Activated naive CD4-positive, alpha-beta T cell treated with anti-CD3 and anti-CD28 coated beads, Interleukin-2, amount 10 ng/mL, durations not matched to agents 7 days and 5 days (primary cell): ENCODE results near the gene IHH.

Experiments
- CTCF ChIA-PET: fragments of 350-600 bp; sonication (Branson Sonifier 250); formaldehyde crosslinking; loops from one replicate; lab custom pipeline; 2021; ENCODE audit warnings: antibody characterized with exemption; lab: Charles Lee
- DNase-seq: peaks from one replicate; pipeline ENCODE4 v3.0.0-alpha.2; 2020
- H3K27ac Mint-ChIP-seq: one replicate; pipeline ENCODE4 v1.8.0; 2021; ENCODE audit warnings: mild to moderate bottlenecking, moderate library complexity, mixed read lengths
- H3K27me3 Mint-ChIP-seq: one replicate; pipeline ENCODE4 v1.8.0; 2021; ENCODE audit warnings: mild to moderate bottlenecking, mixed read lengths
- H3K36me3 Mint-ChIP-seq: one replicate; pipeline ENCODE4 v1.8.0; 2021; ENCODE audit warnings: mixed read lengths
- H3K4me1 Mint-ChIP-seq: one replicate; pipeline ENCODE4 v1.8.0; 2021; ENCODE audit warnings: mixed read lengths
- H3K4me3 Mint-ChIP-seq: one replicate; pipeline ENCODE4 v1.8.0; 2021; ENCODE audit warnings: mild to moderate bottlenecking, moderate library complexity, mixed read lengths
- H3K9me3 Mint-ChIP-seq: one replicate; pipeline ENCODE4 v1.8.0; 2021; ENCODE audit warnings: mixed read lengths

Gene IHH

GRCh38 chr2:219086196-219086595, 25.5 kb upstream of the IHH start:
- H3K4me1 Mint-ChIP-seq: peaks cover 8% of the 10 kb centered on the region
- H3K9me3 Mint-ChIP-seq: no peaks in the 10 kb centered on the region
- H3K4me3 Mint-ChIP-seq: no peak overlapping the region
- DNase-seq: no peak
- H3K27ac Mint-ChIP-seq: no peak overlapping the region
- CTCF ChIA-PET: interaction anchor here (0.7 to 1.7 kb wide), 5 partner anchors 8 to 111 kb away, joined by 3 to 5 read pairs (median 4); no protein-coding TSS in a partner anchor
- H3K36me3 Mint-ChIP-seq: peaks cover 4% of the 10 kb centered on the region
- H3K27me3 Mint-ChIP-seq: no peaks in the 10 kb centered on the region

DNA sequence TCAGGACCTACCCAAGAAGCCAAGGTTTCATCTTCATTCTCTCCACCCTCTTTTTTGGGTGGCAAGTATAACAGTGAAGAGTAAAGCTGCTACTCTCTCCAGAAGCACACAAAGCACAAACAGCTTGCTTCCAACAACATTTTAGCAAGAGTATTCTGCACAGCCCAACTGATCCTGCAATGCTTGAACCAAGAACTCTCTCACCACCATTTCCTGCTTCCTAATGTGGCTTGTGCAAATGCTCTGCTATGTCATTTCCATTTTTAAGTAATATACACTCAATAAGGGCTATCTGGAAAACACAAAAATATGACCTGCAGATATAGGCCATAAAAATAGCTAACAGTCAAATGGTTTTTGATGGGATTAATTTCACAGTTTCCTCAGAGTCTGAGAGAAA, 24.1 kb upstream of the IHH start:
- Mint-ChIP-seq H3K4me3 (no peak overlapping the region), H3K36me3 (no peaks in the 10 kb centered on the region), H3K27me3 (no peaks in the 10 kb centered on the region), H3K27ac (no peak overlapping the region), H3K4me1 (peaks cover 8% of the 10 kb centered on the region), H3K9me3 (no peaks in the 10 kb centered on the region)
- CTCF ChIA-PET: interaction anchor here (0.8 to 1.8 kb wide), 6 partner anchors 10 to 105 kb away, joined by 3 to 5 read pairs (median 4); no protein-coding TSS in a partner anchor
- DNase-seq: no peak

DNA sequence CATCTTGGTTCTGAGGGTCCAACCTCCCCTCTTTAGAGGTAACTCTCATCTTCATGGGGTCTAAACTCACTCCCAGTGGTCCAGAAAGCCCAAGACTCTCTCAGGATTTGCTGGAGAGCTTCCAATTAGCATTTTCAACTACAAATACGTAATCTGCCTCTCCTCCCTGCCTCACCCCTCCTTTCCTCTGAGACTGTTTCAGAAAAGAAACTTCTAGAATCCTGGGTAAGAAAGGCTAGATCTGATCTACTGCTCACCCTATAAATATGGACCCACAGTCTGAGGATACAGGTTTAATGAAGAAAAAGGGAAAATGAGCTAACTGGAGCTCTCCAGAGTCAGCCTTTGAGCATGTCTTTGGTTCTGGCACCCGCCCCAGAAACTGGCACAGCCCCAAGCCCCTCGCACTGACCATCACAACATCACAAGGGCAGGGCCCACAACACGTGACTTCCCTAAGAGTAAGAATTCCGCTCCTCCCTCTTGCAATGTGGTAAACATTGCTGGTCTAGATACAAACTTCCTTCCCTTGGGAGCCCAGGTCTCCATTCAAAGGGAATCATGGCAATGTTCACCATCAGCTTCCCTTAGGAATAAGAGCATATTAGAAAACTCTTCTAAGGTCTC, 21.7 kb upstream of the IHH start:
- no peak overlapping the region for H3K27ac Mint-ChIP-seq

GRCh38 chr2:219081701-219082331, 21.1 kb upstream of the IHH start:
- Mint-ChIP-seq H3K4me3 (no peak overlapping the region), H3K36me3 (peaks cover 2% of the 10 kb centered on the region), H3K27ac (no peak overlapping the region), H3K4me1 (peaks cover 8% of the 10 kb centered on the region), H3K27me3 (no peaks in the 10 kb centered on the region), H3K9me3 (no peaks in the 10 kb centered on the region)
- CTCF ChIA-PET: no interaction called here
- no peak for DNase-seq

More for the DNA sequence above, 21.7 kb upstream of the IHH start:
- Mint-ChIP-seq H3K27me3 (no peaks in the 10 kb centered on the region), H3K36me3 (peaks cover 2% of the 10 kb centered on the region), H3K4me3 (no peak overlapping the region), H3K4me1 (peaks cover 8% of the 10 kb centered on the region), H3K9me3 (no peaks in the 10 kb centered on the region)
- CTCF ChIA-PET: interaction anchor here (0.8 kb wide), 1 partner anchor 24 kb away, joined by 3 read pairs; no protein-coding TSS in a partner anchor
- DNase-seq: no peak

DNA sequence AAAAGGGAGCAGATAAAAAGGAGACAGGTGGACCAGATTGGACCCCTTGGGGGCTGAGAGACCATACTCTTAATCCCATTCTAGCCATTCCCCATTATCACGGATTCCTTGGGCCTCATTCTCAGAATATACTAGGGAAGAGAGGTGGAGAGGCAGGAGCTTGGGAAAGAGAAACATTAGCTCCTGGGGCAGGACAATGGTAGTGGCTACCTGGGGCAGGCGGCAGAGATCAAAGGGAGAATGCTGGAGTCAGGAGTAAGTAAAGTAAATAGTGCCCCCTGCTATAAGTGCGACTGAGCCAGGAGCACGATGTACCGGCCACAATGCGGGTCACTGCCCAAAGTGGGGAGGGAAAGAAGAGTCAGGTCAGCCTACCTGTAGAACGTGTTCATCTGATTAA, 20.4 kb upstream of the IHH start:
- H3K27ac Mint-ChIP-seq: no peak overlapping the region
- no peak overlapping the region for H3K4me3 Mint-ChIP-seq
- H3K36me3 Mint-ChIP-seq: peaks cover 2% of the 10 kb centered on the region
- no peak for DNase-seq
- peaks cover 8% of the 10 kb centered on the region for H3K4me1 Mint-ChIP-seq
- no peaks in the 10 kb centered on the region for H3K9me3 Mint-ChIP-seq
- CTCF ChIA-PET: interaction anchor here (0.7 to 1.9 kb wide), 5 partner anchors 13 to 204 kb away, joined by 3 to 7 read pairs (median 4); no protein-coding TSS in a partner anchor
- H3K27me3 Mint-ChIP-seq: no peaks in the 10 kb centered on the region

GRCh38 chr2:219079417-219079816, 18.7 kb upstream of the IHH start:
- Mint-ChIP-seq H3K4me1 (no peaks in the 10 kb centered on the region), H3K27ac (no peak overlapping the region), H3K4me3 (no peak overlapping the region), H3K9me3 (no peaks in the 10 kb centered on the region), H3K27me3 (no peaks in the 10 kb centered on the region), H3K36me3 (peaks cover 13% of the 10 kb centered on the region)
- CTCF ChIA-PET: interaction anchor here (1.3 to 1.9 kb wide), 3 partner anchors 9 to 40 kb away, joined by 4 to 7 read pairs (median 7); no protein-coding TSS in a partner anchor
- no peak for DNase-seq

DNA sequence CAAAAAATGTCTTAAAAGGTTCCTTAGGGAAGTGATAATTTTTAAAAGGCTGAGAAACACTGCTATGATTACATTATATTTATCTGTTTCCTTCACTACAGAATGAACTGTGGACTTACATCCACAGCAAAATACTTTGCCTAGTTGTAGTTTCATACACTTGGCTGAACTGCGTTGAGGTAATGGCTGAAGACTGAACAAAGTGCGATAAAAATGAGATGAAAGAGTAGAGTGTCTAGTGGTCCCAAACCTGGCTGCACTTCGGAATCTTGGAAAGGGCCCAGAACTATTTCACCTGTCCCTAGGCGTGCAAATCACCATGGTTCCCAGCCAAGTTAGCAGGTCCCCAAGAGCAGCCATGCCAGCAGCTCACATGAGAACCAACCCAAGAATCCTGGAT, 18.2 kb upstream of the IHH start:
- no peak overlapping the region for H3K4me3 Mint-ChIP-seq
- H3K27ac Mint-ChIP-seq: no peak overlapping the region
- no peaks in the 10 kb centered on the region for H3K4me1 Mint-ChIP-seq
- H3K9me3 Mint-ChIP-seq: no peaks in the 10 kb centered on the region
- no peak for DNase-seq
- H3K27me3 Mint-ChIP-seq: no peaks in the 10 kb centered on the region
- peaks cover 16% of the 10 kb centered on the region for H3K36me3 Mint-ChIP-seq
- CTCF ChIA-PET: interaction anchor here (0.6 to 1.9 kb wide), 3 partner anchors 8 to 41 kb away, joined by 4 to 7 read pairs (median 5); no protein-coding TSS in a partner anchor

DNA sequence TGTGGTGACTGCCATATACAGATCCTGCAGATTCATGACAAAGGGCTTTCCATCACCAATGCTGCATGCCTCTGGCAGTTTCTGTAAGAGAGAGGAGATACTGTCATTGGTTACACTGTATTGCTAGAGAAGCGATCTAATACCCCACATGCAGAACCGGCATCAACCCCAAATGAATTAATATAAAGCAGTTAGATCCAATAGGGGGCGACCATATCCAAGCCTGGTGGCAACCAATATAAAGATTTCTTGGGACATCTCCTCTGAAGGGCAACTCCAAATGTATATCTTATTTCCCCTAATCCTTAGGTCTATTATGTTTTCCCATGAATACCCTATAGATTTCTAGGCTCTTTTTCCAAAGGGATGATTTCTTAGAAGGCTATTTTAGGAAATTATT, 17.4 kb upstream of the IHH start:
- H3K4me3 Mint-ChIP-seq: no peak overlapping the region
- CTCF ChIA-PET: interaction anchor here (0.6 to 1.3 kb wide), 2 partner anchors 8 to 10 kb away, joined by 4 to 5 read pairs; no protein-coding TSS in a partner anchor
- H3K9me3 Mint-ChIP-seq: no peaks in the 10 kb centered on the region
- H3K36me3 Mint-ChIP-seq: peaks cover 17% of the 10 kb centered on the region
- H3K27ac Mint-ChIP-seq: no peak overlapping the region
- no peaks in the 10 kb centered on the region for H3K27me3 Mint-ChIP-seq
- no peak for DNase-seq
- H3K4me1 Mint-ChIP-seq: no peaks in the 10 kb centered on the region

DNA sequence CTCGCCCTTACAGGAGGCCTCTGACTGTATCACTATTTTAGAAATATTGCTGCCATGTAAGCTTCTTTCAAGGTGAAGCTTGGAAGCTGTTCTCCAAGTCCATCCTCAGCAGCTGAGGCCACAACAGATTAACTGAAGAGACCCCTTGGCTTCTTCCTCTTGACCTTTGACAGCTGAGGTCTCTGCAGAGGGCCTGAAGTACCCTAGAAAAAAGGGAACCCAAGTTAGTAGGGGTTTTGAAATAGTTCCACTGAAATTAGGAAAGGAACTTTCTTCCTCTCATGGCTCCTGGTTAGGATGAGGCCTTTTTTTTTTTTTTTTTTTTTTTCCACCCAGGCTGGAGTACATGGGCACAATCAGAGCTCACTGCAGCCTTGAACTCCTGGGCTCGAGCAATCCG, 15.5 kb upstream of the IHH start:
- CTCF ChIA-PET: interaction anchor here (0.7 to 8.3 kb wide), 3 partner anchors 28 to 67 kb away, joined by 3 to 101 read pairs (median 3); no protein-coding TSS in a partner anchor
- H3K4me3 Mint-ChIP-seq: no peak overlapping the region
- peaks cover 17% of the 10 kb centered on the region for H3K36me3 Mint-ChIP-seq
- no peaks in the 10 kb centered on the region for H3K9me3 Mint-ChIP-seq
- H3K4me1 Mint-ChIP-seq: no peaks in the 10 kb centered on the region
- no peak for DNase-seq
- no peak overlapping the region for H3K27ac Mint-ChIP-seq
- no peaks in the 10 kb centered on the region for H3K27me3 Mint-ChIP-seq

GRCh38 chr2:219073413-219074129, 12.8 kb upstream of the IHH start:
- no peak overlapping the region for H3K27ac Mint-ChIP-seq
- no peak overlapping the region for H3K4me3 Mint-ChIP-seq
- no peaks in the 10 kb centered on the region for H3K27me3 Mint-ChIP-seq
- CTCF ChIA-PET: interaction anchor here (0.5 to 8.3 kb wide), 13 partner anchors 9 to 139 kb away, joined by 3 to 101 read pairs (median 5); no protein-coding TSS in a partner anchor
- H3K36me3 Mint-ChIP-seq: peaks cover 17% of the 10 kb centered on the region
- H3K4me1 Mint-ChIP-seq: no peaks in the 10 kb centered on the region
- H3K9me3 Mint-ChIP-seq: no peaks in the 10 kb centered on the region
- DNase-seq: no peak

GRCh38 chr2:219072741-219073250, 12.1 kb upstream of the IHH start:
- no peak overlapping the region for H3K4me3 Mint-ChIP-seq

GRCh38 chr2:219071131-219071816, 10.6 kb upstream of the IHH start:
- Mint-ChIP-seq H3K27ac (no peak overlapping the region), H3K27me3 (peaks cover under 1% of the 10 kb centered on the region), H3K4me1 (no peaks in the 10 kb centered on the region), H3K9me3 (no peaks in the 10 kb centered on the region), H3K36me3 (peaks cover 15% of the 10 kb centered on the region), H3K4me3 (no peak overlapping the region)
- no peak for DNase-seq
- CTCF ChIA-PET: interaction anchor here (1.0 to 8.3 kb wide), 9 partner anchors 13 to 98 kb away, joined by 3 to 101 read pairs (median 4); no protein-coding TSS in a partner anchor

More at GRCh38 chr2:219072741-219073250, 12.1 kb upstream of the IHH start:
- CTCF ChIA-PET: interaction anchor here (0.5 to 8.3 kb wide), 13 partner anchors 9 to 929 kb away, joined by 3 to 101 read pairs (median 4); no protein-coding TSS in a partner anchor
- H3K9me3 Mint-ChIP-seq: no peaks in the 10 kb centered on the region
- no peak for DNase-seq
- H3K27me3 Mint-ChIP-seq: no peaks in the 10 kb centered on the region
- peaks cover 15% of the 10 kb centered on the region for H3K36me3 Mint-ChIP-seq
- no peaks in the 10 kb centered on the region for H3K4me1 Mint-ChIP-seq
- H3K27ac Mint-ChIP-seq: no peak overlapping the region

DNA sequence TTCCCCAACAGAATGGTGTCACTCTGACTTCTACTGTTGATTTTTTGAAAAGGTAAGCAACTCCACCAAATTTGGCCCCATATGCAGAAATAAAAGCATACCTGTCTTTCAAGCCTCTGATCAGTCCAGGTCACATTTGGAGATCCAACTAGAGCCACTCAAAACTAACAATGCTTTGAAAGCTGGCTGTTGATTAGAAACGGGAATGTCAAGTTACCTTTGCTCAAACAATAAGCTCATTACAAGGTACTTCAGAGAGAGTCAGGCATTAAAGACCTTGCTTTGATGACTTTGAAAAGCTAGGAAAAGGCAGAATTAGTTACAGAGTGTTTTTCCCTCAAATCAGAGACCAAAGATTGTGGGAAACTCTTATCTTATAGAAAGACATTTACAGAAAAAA, 4.8 kb upstream of the IHH start:
- H3K4me1 Mint-ChIP-seq: peaks cover 4% of the 10 kb centered on the region
- peaks cover 50% of the 10 kb centered on the region for H3K27me3 Mint-ChIP-seq
- no peak for DNase-seq
- CTCF ChIA-PET: interaction anchor here (1.1 to 2.6 kb wide), 4 partner anchors 9 to 89 kb away, joined by 3 to 11 read pairs (median 6); no protein-coding TSS in a partner anchor
- no peak overlapping the region for H3K27ac Mint-ChIP-seq
- H3K4me3 Mint-ChIP-seq: no peak overlapping the region
- H3K36me3 Mint-ChIP-seq: no peaks in the 10 kb centered on the region
- no peaks in the 10 kb centered on the region for H3K9me3 Mint-ChIP-seq
